ENCODE results near the gene MYDGF.
A peak's percentile ranks its signal among the peaks of the same experiment; 100 is the strongest.
"Not testable (repeated sequence)": the region's sequence is repeated elsewhere in the genome, so short reads cannot be mapped to it uniquely, and the experiment has no call there.

MYDGF gene

DNA sequence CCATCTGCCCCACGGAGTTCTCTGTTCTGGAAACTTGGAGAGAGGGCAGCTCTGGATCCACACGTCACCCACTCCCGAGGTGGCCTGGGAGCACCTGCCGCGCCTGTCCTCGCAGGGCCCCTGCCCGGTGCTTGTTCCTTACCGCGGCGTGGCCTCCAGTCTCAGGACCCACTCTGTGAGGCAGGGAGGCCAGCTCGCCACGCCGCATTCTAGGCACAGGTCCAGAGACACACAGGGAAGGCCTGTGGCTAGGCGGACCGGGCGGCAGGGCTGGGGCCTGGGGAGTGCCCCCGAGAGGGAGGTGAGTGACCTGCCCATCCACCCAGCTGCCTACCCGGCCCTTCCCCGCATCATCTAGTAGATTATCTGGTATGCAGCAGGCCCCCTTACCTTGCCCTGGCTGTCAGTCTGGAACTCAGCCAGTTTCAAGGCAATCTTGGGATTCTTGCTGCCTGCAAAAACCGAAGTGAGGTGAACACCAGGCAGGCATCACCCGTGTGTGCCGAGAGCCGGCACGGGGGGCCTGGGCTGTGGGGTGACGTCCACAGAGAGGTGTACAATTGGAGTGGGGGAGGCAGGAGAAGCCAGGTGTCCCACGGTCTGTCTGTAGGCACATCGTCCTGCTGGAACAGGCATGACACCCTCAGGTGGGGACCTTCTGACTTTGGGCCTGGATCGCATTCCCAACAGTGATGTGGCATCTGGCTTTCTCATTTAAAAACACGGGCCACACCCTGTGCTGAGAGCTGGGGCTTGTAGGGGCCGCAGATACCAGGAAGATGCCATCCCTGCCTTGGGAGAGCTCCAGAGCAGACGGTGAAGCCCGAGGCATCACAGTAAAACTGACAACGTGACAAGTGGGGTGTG is 29.9 kb upstream of the MYDGF start:
- no peak for DNase-seq

DNA sequence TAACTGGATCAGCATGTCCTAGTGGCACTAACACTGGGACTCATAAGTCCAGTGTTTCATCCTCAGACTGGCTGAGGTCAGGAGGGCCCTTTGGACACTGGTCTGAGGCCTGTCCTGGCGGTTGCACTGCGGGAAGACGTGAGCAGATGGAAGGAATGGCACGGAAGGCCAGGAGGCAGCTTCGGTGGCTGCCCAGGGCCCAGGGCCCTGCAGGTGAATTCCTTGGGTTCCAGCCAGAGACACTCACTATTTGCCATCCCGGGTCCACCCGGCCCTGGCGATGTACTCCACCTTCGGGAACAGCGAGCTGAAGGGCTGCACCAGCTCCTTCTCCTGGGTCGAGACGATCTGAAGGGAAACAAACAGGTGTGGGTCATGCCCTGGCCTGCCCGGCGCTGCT is 27.2 kb upstream of the MYDGF start:
- DNase-seq: no peak

DNA sequence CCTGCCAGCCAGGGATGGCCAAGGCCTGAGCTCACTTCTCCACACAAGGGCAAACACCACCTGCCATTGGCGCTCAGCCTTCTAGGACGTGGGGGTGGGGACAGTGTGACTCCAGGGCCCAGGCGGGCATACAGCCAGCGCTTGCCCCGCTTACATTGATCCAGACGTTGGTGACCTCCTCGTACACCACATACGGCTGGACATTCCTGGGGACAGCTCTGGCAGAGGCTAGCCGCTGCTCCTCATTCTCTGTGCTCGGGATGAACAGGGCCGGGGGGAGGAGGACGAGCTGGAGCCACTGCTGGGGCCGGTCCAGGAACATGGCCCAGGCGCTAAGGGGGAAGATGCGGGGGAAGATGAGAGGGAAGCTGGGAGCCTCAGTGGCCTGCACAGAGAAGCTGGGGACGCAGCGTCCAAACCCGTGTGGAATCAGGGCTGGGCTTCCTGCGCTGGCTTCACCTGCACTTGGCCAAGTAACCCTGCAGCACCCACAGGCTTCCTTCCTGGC is 25.1 kb upstream of the MYDGF start:
- no peak for DNase-seq

DNA sequence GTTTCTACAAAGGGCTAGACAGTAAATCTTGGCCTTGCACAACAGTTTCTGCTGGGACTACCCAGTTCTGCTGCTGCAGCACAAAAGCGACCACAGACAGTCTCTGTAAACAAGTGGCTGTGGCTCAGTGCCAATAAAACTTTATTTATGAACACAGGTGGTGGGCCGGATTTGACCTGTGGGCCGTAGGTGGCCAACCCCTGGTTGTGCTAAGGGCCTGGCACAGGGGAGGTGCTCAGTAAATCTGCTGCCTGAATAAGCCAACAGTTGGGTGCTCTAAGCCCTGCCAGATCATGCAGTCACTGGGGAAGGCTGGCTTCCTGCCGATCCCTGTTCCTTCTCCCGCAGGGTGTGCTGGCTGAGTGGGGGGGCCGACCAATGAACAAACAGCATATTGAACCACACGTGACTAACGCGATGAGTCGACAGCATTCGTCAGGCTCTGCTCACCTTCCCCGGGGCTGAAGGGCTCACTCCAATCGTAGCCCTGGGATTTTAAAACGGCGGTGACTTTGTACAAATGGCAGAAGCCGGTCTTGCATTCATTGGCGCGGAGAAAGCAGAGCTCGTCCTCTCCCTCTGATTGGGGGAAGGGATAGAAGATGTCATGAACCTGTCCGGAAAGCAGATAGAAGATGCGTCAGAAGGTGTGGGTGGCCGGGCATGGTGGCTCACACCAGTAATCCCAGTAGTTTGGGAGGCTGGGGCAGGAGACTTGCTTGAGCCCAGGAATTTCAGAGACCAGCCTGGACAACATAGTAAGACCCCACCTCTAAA is 24.3 kb upstream of the MYDGF start:
- DNase-seq: no peak

DNA sequence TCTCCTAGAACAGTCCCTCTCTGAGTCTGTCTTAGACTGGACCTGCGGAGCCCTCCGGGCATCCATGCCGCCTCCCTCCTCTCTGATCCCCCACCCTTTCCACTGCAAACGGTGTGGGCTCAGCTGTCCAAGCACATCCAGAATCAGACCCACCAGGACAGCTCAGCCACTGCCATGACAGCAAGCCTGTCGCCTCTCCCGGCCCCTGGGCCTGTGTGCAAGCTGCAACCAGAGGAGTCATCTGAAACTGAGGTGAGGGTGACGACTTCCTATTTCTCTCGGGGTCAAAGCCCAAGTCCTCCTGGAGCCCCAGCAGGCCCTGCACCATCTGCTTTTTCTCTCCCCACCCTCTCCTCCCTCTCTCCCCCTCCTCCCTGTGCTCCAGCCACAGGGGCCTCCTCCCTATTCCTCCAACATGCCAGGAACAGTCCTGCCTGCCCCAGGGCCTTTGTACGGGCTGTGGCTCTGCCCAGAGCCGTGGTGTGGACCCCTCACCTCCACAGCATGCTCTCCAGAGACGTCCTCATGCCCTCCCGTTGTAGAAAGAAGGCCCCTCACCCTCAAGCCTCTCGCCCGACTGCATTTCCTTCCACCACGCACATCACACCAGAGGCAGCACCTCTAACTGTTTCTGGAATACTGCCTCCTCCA is 23.5 kb upstream of the MYDGF start:
- DNase-seq: no peak

DNA sequence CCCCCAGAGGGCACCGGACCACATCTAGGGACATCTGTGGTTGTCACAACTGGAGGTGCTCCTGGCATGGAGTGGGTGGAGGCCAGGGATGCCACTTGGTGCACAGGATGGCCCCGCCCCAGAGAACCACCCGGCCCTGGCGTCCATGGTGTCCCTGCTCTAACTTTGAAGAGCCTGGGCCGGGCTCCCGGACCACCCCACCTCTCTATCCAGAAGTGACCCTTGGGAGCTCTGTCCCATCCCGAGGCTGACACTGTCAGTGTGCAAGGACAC is 22.9 kb upstream of the MYDGF start:
- no peak for DNase-seq

DNA sequence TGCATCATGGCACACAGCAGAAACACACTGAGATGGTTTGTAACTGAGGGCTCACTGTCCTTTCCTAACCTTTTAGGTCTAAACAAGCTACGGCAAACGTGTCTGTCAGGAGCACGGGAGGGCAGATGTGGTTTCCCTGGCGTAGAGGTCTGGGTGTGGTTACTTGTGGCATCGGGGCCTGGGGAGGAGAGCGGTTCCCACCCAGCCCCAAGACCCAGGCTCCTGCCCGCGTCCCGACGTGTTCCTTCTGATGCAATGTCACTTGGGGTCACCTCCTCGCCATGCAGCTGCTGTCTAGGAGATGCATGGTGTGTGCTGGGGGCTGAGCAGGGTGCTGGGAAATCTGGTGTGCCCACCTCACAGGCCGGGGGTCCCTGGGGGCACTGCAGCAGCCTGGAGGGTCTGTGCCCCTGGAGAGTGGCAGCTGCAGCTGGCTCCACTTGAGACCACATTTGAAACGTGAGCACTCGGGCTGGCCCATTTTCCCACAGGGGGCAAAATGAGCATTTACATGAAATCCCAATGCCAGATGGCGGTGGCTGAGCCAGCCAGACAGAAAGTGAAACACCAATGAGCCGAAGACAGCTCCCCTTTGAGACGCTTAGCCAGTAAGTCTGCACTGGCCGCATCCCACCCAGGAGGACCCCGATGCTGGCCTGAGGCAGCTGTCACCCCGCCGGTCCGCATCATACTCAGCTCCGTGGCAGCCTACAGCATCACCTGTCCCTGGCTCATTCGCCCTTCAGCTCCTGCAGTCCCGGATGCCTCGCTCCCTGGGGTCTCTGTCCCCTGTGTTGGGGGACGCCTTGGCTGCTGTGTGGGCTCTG is 22.3 kb upstream of the MYDGF start:
- DNase-seq: no peak

DNA sequence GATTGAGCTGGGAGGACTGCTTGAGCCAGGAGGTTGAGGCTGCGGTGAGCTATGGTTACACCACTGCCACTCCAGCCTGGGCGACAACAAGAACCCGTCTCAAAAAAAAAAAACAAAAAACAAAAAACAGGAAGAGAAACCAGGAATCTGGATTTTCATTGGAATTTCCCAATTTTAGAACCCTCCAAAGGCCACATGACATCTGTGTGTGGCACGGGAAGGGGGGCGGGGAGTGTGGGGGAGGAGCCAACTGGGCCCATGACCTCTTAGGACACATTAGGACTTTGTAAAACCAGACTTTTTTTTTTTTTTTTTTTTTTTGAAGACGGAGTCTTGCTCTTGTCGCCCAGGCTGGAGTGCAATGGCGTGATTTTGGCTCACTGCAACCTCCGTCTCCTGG is 21.2 kb upstream of the MYDGF start:
- DNase-seq: no peak

DNA sequence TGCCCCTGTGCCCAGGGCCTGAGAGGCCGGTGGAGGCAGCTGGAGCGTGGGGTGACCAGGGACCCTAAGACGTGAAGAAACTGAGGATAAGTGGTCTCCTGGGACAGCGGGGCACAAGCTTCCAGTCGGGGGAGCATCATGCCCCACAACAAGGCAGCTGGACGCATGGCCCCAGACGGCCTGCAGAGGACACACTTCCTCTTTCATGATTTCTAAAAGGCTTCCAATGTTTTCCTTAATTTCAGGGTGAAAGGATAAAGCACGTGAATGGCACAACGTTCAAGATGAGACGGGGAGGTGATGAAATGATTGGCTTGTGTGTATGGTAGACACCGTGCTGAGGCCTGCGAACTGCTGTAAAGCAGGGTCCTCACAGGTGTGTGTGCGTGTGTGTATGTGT is 20.2 kb upstream of the MYDGF start:
- no peak for DNase-seq

DNA sequence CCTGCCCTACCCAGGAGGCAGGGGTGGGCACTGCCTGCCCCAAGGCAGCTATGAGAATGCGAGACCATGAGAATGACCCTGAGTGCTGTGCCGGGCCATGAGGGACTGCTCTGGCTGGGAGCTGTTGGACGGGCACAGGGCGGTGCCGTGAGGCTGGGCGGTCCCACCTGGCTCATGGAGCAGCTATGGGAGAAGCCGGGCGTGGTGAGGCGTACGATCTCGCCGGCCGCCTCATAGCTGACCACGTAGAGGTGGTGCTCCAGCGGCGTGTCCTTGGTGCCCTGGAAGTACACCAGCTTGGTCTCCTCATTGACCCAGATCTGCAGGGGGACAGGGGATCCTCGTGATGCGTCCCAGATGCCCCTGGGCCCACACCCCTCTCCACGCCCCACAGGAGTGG is 19.3 kb upstream of the MYDGF start:
- DNase-seq: no peak

DNA sequence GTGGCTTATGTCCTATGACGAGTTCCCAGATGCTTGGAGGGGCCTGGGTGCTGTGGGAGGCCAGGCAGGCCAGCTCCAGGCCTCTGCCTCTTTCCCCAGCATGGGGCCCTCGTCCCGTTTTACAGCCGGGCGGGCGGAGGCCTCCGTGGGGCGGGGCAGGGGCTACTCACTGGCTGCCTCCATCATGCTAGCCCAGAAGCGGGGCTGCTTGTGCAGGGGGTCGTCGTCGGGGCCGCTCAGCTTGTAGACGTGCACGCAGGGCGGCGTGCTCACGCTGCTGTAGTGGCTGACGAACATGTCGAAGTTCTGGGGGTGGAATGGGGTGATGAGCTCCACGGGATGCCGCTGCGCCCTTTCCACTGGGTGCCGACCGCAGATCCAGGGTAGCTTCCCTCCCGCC is 18.4 kb upstream of the MYDGF start:
- DNase-seq: no peak

DNA sequence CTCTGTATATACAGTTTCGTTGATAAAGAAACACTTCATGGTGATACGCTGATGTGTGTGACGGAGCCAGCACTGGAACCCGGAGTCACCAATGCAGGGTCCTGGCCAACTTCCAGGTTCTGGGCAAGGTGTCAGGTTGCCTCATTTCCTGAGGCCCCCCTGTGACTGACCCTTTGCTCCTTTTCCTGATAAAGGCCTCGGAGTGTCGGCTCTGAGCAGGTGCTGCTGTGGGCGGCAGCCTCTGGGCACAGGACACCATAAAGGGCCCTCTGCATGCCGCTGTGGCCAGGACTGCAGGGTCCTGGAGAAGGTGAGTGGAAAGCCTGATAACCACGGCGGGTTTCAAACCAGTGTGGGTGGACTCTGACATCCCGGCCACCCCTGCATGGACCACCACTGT is 17.3 kb upstream of the MYDGF start:
- DNase-seq: no peak

DNA sequence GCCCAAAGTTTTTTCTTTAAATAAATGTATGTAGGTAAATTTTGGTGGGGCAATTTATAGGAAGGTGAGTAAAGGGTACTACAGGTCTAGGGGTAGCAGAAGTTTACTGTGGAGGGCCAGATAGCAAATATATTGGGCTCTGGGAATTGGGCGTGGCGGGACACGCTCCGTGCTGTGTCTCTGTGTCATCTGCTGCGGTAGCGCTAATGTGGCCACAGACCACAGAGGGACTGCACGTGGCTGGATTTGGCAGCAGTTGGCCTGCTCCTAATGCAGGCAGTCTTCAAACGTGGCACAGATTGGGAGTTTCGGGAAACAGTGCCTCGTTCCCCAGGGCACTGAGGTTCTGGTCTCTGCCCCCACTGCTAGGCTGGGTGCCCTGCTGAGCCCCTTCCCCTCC is 16.6 kb upstream of the MYDGF start:
- no peak for DNase-seq

DNA sequence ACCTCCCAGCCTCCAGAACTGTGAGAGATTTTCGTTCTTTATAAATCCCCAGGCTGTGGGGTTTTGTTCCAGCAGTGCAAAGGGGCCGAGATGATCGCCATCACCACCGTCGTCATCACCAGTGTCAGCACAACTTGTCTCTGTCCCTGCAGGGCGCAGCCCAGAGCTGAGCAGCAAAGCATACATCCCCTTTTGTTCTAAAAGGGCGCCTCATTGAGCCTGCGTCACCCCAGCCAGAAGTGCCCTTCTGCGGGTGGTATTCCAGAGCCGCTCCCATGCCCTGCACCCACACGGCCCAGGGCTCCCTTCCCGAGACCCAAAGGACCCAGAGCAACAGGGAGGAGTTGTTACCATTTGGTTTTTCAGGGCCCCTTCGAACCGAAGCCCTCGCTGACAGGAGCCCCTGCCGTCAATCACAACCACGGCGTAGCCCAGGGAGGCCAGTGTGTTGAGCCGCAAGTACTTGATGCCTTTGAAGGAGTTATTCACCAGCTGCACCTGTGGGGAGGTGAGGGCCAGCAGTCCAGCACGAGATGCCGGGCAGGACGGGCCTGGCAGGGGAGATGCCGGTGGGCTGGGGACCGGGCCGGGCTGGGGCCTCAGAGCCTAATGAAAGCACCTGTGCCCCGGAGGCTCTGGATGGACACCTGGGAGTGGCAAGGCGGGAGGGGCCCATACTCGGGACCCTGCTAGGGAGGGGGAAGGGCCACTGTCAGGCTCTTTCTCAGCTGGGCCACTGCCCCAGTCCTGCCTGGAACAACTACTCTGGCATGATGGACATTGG is 14.4 kb upstream of the MYDGF start:
- no peak for DNase-seq

DNA sequence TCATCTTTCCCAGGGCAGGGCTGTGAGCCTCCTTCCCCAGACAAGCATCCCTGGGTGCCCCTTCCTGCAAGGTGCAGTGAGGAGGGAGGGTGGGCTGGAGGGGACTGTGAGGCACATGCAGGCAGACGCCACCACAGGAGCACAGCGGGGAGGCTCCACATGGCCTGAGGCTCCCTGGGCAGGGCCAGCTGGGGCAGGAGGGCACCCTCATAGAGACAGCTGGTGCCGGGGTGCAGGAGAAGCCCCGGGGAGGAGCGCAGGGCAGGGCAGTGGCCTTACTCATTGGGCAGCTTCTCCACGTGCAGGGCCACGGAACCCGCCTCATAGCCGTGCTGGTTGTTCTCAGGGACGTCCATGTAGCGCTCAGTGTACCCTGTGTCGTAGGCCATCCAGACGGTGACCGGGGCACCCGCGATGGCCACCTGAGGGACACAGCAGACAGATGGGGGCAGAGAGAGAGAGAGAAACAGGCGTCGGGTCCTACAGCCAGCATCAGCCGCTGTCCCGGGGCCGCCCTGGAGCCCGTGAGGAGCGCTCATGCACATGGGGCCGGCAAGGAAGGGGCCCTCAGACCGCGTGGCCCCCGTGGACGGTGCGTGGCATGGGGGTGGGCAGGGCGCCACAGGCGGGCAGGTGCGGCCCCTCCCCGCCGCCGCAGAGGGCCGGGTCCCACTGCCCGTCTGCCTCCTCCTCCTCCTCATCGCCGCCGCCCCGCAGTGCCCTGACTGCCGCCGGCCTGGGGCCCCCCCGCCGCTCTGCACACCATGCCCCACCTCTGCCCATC is 12.5 kb upstream of the MYDGF start:
- no peak for DNase-seq

DNA sequence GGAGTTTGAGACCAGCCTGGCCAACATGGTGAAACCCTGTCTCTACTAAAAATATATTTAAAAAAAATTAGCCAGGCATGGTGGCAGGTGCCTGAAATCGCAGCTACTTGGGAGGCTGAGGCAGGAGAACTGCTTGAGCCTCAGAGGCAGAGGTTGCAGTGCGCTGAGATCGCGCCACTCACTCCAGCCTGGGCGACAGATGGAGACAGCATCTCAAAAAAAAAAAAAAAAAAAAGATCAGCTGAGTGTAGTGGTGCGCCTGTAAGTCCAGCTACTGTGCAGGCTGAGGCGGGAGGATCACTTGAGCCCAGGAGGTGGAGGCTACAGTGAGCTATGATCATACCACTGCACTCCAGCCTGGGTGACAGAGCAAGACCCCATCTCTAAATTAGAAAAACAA is 9.9 kb upstream of the MYDGF start:
- DNase-seq: not testable (repeated sequence)

DNA sequence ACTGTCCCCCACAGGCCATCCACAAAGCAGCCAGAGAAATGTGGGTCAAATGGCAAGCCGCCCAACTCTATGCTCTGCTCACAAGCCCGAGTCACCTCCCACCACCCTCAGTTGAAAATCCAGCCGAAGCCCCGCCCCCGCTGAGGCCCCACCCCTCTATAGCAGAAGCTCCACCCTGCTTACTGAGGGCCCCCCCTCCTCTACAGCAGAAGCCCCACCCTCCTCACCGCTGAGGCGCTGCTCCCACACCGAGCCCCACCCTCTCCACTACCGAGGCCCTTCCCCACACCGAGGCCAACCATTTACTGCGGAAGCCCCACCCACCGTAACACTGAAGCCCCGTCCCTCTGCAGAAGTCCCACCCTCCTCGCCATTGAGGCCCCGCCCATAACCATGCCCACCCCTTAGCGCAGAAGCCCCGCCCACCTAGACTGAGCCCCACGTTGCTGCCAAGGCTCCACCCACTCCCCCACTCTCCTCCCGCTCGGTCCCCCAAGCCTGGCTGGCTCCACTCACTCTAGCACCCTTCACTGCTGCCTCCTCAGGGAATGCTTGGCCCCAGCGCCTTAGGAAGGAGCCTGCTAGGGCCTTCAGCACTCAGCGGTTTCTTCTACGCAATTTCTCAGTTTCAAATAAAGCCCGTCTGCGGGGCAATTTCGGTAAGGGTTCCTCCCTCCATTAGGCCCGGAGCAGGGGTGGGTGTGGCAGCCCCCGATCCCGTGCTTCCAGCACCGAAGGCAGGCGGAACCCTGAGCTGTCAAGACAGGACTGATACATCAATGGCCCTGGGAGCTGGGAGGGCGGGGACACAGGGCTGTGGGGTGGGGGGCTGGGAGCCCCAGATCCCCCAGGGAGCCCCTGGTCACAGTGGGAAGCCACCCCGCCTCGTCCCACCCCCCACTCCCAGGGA is 9.0 kb upstream of the MYDGF start:
- no peak for DNase-seq

DNA sequence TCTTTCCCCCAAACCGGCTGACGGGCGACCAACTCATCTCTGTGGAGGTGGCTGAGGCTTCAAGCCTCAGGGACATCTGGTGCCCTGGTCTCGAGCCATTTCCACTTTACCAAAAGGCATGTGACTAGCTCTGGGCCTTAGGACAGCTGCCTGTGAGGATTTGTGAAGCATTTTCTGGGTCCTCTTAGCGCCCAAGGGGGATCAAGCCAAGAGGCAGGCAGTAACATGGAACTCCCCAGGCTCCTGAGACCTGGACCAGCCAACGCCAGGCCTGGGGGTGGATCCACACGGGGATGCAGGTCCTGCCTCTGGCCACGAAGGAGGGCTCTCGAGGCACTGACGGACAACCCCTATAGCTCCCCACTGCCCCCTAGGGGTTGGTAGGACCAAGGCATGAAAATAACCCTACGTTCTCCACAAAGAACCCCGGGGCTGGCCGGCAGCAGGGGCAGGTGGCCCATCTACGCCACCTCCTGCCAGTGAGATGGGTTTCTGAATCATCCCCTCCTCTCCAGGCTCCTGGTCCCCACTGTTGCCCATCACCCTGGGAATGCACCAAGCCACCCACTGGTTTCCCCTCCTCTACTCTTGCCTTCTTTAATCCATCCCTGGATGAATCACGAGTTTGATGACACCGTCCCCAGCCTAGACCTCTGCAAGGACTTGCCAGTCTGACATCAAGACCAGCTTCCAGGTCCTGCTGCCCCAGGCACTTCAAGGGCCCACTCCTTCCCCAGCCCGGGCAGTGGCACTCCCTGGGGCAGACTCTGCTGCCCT is 7.0 kb upstream of the MYDGF start:
- DNase-seq: peak; percentile 12

DNA sequence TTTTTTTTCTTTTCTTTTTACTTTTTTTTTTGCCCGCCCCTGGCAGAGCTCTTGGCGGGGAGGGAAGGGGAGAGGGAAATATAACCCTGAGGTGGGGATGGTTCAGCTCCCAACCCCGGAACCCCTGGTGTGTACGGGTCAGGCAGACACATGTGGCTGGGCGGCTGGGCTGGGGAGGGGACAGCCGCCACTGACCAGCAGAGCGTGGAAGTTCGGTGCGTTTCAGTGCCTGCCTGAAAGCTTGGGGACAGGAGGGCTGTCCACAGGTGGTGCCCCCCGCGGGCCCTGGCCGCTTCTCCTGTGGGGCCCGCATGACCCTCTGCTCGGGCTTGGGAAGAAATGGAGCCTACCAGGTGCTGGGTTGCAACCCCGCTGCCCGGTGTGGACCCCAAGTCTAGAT is 5.2 kb upstream of the MYDGF start:
- DNase-seq: no peak

Data from activated CD4-positive, alpha-beta T cell treated with anti-CD3 and anti-CD28 coated beads, Interleukin-2, amount 50 U/mL, for 1 hour (primary cell).